Measurements from ENCODE around the gene SSMEM1. TPM values are rescaled to one million over a fixed set of nuclear protein-coding genes. Genes with fewer than 3 reads are reported as not detected.
"Not testable (repeated sequence)": the region's sequence is repeated elsewhere in the genome, so short reads cannot be mapped to it uniquely, and the experiment has no call there.

Gene SSMEM1
- total RNA-seq, 1 experiment from 2014 or later = not detected

- peak; percentile 79 for DNase-seq (ENCODE audit: low read depth)
These were observed 2.7 kb downstream of the SSMEM1 start for GRCh38 chr7:130210181-130210935.

- DNase-seq (ENCODE audit: low read depth) = no peak
These were observed 6.2 kb downstream of the SSMEM1 start for GRCh38 chr7:130213828-130214227.

GRCh38 chr7:130216025-130216424 is 8.4 kb downstream of the SSMEM1 start:
- no peak for DNase-seq (ENCODE audit: low read depth)

- no peak for DNase-seq (ENCODE audit: low read depth)
These were observed 9.1 kb downstream of the SSMEM1 start for GRCh38 chr7:130216750-130217149.

- DNase-seq (ENCODE audit: low read depth) = no peak
These were observed 11.4 kb downstream of the SSMEM1 start for GRCh38 chr7:130218806-130219620.

GRCh38 chr7:130219871-130220270 is 12.2 kb downstream of the SSMEM1 start:
- no peak for DNase-seq (ENCODE audit: low read depth)

- DNase-seq (ENCODE audit: low read depth) = no peak
These were observed 14.1 kb downstream of the SSMEM1 start for GRCh38 chr7:130221746-130222145.

- no peak for DNase-seq (ENCODE audit: low read depth)
These were observed 16.0 kb downstream of the SSMEM1 start for GRCh38 chr7:130223646-130224045.

GRCh38 chr7:130224210-130224609 is 16.6 kb downstream of the SSMEM1 start:
- DNase-seq (ENCODE audit: low read depth) = no peak

- peak; percentile 40 for DNase-seq (ENCODE audit: low read depth)
These were observed 17.3 kb downstream of the SSMEM1 start for GRCh38 chr7:130224923-130225322.

- no peak for DNase-seq (ENCODE audit: low read depth)
These were observed 18.7 kb downstream of the SSMEM1 start for GRCh38 chr7:130226333-130226732.

GRCh38 chr7:130227883-130228575 is 20.4 kb downstream of the SSMEM1 start:
- peak; percentile 26 for DNase-seq (ENCODE audit: low read depth)

GRCh38 chr7:130228840-130229502 is 21.3 kb downstream of the SSMEM1 start:
- no peak for DNase-seq (ENCODE audit: low read depth)

- not testable (repeated sequence) for DNase-seq (ENCODE audit: low read depth)
These were observed 22.3 kb downstream of the SSMEM1 start for GRCh38 chr7:130229981-130230380.

GRCh38 chr7:130231792-130232191 is 24.1 kb downstream of the SSMEM1 start:
- DNase-seq (ENCODE audit: low read depth) = no peak

- no peak for DNase-seq (ENCODE audit: low read depth)
These were observed 24.5 kb downstream of the SSMEM1 start for GRCh38 chr7:130232209-130232608.

GRCh38 chr7:130234078-130234477 is 26.4 kb downstream of the SSMEM1 start:
- no peak for DNase-seq (ENCODE audit: low read depth)

GRCh38 chr7:130236361-130236760 is 28.7 kb downstream of the SSMEM1 start:
- DNase-seq (ENCODE audit: low read depth) = not testable (repeated sequence)

- no peak for DNase-seq (ENCODE audit: low read depth)
These were observed 32.6 kb downstream of the SSMEM1 start for GRCh38 chr7:130240240-130240639.

GRCh38 chr7:130242198-130243014 is 34.7 kb downstream of the SSMEM1 start:
- DNase-seq (ENCODE audit: low read depth) = peak; percentile 90

GRCh38 chr7:130243486-130243885 is 35.8 kb downstream of the SSMEM1 start:
- peak; percentile 71 for DNase-seq (ENCODE audit: low read depth)

Measured in RPMI7951 (cell line).